ENCODE data around the gene GFAP. TPM values are rescaled to one million over a fixed set of nuclear protein-coding genes. Genes with fewer than 3 reads are reported as not detected.

Gene GFAP
- total RNA-seq, 4 donors from 2014 or later, result 0.25 TPM; not detected in 3

DNA sequence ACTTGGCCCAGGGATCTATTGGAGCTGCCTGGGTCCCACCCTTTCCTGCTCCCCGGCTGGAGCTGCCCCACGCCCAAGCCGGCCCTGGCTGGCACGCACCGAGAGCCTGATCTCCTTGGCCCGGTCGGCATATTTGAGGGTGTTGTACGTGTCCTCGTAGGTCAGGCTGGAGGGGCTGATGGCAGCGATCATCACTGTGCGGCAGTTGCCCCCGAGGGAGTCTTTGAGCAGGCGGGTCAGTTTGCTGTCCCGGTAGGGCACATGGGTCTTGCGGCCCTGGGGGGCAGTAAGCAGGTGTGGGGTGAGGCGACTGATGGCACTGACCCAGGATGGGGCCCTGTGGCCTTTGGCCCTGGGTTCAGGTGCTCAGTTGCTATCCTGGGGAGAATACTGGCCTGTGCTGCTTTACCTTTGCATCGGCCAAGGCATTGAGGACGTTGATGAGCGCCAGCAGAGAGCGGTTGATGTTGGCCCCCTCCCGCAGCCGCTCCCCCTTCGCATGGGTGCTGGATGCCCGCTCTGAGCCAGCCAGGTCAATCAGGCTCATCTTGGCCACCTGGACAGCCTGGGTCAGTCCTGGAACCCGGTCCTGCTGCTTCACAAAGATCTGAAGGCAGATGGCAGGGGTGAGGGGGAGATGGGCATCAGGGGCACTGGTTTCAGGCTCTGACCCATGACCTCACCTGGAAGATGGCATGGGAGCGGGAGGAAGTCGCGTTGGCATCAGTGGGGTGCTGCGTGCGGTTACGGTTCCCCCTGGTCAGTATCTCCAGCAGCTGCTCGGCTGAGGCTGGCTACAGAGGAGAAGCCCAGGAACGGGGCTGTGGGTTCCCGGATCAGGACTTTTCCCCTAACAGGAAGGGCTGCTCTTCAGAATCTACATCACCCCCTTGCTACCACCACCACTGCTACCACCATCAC lies 18.8 kb upstream of the GFAP start:
- no peak for DNase-seq (ENCODE audit: low spot score in 2 of 2)
- TF ChIP-seq, protein P1, sequence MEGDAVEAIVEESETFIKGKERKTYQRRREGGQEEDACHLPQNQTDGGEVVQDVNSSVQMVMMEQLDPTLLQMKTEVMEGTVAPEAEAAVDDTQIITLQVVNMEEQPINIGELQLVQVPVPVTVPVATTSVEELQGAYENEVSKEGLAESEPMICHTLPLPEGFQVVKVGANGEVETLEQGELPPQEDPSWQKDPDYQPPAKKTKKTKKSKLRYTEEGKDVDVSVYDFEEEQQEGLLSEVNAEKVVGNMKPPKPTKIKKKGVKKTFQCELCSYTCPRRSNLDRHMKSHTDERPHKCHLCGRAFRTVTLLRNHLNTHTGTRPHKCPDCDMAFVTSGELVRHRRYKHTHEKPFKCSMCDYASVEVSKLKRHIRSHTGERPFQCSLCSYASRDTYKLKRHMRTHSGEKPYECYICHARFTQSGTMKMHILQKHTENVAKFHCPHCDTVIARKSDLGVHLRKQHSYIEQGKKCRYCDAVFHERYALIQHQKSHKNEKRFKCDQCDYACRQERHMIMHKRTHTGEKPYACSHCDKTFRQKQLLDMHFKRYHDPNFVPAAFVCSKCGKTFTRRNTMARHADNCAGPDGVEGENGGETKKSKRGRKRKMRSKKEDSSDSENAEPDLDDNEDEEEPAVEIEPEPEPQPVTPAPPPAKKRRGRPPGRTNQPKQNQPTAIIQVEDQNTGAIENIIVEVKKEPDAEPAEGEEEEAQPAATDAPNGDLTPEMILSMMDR (IDR thresholded peaks at IDR 0.05), result no peak
- TF ChIP-seq POLR2A (IDR thresholded peaks at IDR 0.05), result no peak
- H3K4me3 ChIP-seq (ENCODE audit: low read depth, poor library complexity, severe bottlenecking), result no peak overlapping the region
- WGBS, 2 donors, result 85 to 94% methylated on average over 27 to 30 of the region's 34 CpGs
- intact Hi-C loops (cut with DNase I; ENCODE audit: low total_unique reads), result no loop called here

DNA sequence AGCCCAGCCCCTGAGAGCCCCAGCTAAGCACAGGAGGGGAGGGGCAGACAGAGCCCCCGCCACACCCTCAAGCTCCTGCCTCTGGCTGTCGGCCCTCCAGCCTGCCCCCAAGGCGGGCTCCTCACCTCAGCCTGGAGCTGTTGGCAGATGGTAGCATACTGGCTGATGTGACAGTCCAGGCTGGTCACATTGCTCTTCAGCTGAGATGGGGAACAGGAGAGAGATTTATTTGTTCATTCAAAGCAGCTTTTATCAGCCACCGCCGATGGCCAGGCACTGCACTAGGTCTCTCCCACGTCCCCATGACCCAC lies 17.4 kb upstream of the GFAP start:
- intact Hi-C loops (cut with DNase I; ENCODE audit: low total_unique reads), result no loop called here

DNA sequence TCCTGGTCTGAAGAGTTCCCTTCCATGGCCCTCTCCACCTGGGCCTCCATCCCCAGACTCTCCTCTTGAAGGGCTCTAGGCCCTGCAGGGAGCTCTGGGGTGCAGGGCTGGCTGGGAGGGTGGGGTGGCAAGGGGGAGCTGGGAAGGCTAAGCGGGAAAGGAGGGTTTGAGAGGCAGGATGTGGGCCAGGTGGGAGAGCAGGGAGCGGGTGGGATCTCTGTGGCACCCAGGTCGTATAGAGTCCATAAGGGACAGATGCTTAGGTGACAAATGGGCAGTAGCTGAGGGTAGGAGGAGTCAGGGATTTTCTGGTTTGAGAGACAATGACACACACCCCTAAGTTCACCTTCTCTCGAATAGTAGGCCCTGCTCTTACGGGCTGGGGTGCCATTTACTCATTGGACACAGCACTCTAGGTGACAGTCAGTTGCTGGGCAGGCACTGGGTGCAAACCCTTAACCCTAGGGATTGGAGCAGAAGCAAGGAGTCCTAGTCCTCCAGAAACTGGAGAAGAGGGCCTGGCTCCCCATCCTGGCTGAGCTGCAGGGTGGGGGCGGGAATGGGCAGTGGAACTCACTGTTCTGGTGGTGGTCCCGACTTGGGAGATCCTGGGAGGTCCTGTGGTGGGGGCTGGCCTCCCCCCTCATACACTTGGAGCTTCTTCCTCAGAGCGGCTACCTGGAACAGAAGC lies 16.9 kb upstream of the GFAP start:
- H3K4me3 ChIP-seq (ENCODE audit: low read depth, poor library complexity, severe bottlenecking), result no peak overlapping the region
- intact Hi-C loops (cut with DNase I; ENCODE audit: low total_unique reads), result no loop called here
- no peak for DNase-seq (ENCODE audit: low spot score in 2 of 2)
- WGBS, 2 donors, result 83 to 91% methylated on average over 7 to 8 of the region's 8 CpGs
- TF ChIP-seq POLR2A (IDR thresholded peaks at IDR 0.05), result no peak
- TF ChIP-seq, protein P1 (IDR thresholded peaks at IDR 0.05), result no peak

More for the DNA sequence above, 17.4 kb upstream of the GFAP start:
- TF ChIP-seq POLR2A (IDR thresholded peaks at IDR 0.05), result no peak
- TF ChIP-seq, protein P1 (IDR thresholded peaks at IDR 0.05), result no peak
- 82 to 90% methylated on average over 6 of the region's 6 CpGs for WGBS, 2 donors
- no peak for DNase-seq (ENCODE audit: low spot score in 2 of 2)
- H3K4me3 ChIP-seq (ENCODE audit: low read depth, poor library complexity, severe bottlenecking), result no peak overlapping the region

DNA sequence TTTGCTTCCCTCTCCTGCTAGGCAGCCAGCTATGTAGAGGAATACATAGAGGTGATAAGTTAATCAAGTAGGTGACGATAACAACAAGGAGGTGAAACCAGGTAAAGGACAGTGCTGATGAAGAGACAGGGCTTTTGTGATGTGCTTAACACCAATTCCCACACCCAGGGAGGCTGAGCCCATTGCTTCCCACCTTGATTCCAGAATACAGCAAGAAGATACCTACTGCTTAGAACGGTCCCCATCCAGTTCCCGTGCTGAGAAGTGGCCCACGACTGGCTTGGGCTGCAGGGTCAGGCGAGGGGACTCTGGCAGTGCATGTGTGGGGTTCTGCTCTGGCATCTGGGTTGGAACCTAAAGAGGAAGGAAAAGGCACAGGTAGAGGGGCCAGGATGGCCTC lies 16.1 kb upstream of the GFAP start:
- no peak overlapping the region for H3K4me3 ChIP-seq (ENCODE audit: low read depth, poor library complexity, severe bottlenecking)
- no peak for DNase-seq (ENCODE audit: low spot score in 2 of 2)
- no peak for TF ChIP-seq POLR2A (IDR thresholded peaks at IDR 0.05)
- TF ChIP-seq, protein P1 (IDR thresholded peaks at IDR 0.05), result no peak
- 93 to 96% methylated on average over 5 of the region's 5 CpGs for WGBS, 2 donors
- intact Hi-C loops (cut with DNase I; ENCODE audit: low total_unique reads), result no loop called here

DNA sequence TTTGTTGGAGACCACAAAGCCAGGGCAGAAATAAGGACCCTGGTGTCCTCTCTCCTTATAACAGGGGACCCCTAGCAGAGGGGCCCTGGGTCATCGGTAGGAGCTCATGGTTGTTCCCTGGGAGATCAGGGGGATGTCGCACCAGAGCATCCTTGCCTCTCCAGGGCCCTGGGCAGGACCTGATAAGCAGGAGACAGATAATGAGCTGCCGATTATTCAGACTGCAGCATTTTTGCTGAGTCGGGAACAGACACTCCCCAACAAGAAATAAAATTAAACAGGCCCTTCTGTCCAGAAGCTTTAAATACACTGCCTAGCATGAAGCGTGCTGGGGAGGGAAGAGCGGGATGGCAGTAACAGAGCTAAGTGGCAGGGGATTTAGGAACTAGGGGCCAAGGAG lies 15.4 kb upstream of the GFAP start:
- intact Hi-C loops (cut with DNase I; ENCODE audit: low total_unique reads), result no loop called here

More for the DNA sequence above, 15.4 kb upstream of the GFAP start:
- 86 to 90% methylated on average over 6 of the region's 6 CpGs for WGBS, 2 donors
- TF ChIP-seq, protein P1 (IDR thresholded peaks at IDR 0.05), result no peak
- no peak for TF ChIP-seq POLR2A (IDR thresholded peaks at IDR 0.05)
- H3K4me3 ChIP-seq (ENCODE audit: low read depth, poor library complexity, severe bottlenecking), result no peak overlapping the region
- no peak for DNase-seq (ENCODE audit: low spot score in 2 of 2)
